CD1c-positive myeloid dendritic cell (primary cell): ENCODE measurements around the gene TAL1.

ENCODE experiments used
- DNase-seq: peaks from one replicate; pipeline ENCODE4 v3.0.0-alpha.2; 2016; ENCODE audit errors: extremely low spot score

TAL1 gene

GRCh38 chr1:47175227-47175934 is 56.6 kb downstream of the TAL1 start:
- peak; percentile 62 for DNase-seq

DNA sequence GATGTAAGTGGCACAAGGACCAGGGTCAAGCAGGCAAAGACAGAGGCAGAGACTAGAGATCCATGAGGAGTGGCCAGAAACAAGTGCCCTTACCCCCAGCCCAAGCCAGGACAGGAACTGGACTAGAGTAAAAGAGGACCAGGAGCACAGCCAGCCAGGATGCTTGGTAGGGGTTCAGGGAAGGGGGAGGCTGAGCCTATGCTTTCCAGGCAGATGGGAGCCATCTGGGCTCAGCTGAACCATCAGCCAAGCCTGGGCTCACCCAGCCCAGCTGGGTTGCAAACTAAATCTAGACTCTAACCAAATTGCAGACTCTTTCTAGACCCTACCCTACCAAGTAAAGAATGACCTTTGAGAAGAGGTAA is 57.4 kb downstream of the TAL1 start:
- DNase-seq = no peak

GRCh38 chr1:47172782-47173181 is 59.2 kb downstream of the TAL1 start:
- no peak for DNase-seq
